GM12878 (cell line): ENCODE measurements around the gene LMTK3.

ENCODE experiments used
- CBX3 ChIP-seq: fragments of 200-600 bp; sonication (generic); IDR thresholded peaks from 2 replicates; pipeline ENCODE4 v1.6.1; 2016; ENCODE audit warnings: low read depth, borderline replicate concordance
- CEBPZ ChIP-seq: fragments of 150-350 bp; IDR thresholded peaks from 2 replicates; pipeline ENCODE4 v1.6.1; 2016; ENCODE audit warnings: low read depth, low read length
- CREB1 ChIP-seq: IDR thresholded peaks from 2 replicates; pipeline ENCODE4 v1.6.1; 2012; ENCODE audit warnings: low read depth, mild to moderate bottlenecking, inconsistent platforms
- CTCF ChIP-seq, 3 experiments: IDR thresholded peaks in 2 of 3; conservative IDR thresholded peaks in 1 of 3; 2 replicates each; pipeline ENCODE4 v1.5.1; 2011; ENCODE audit warnings: low read depth in 3 of 3, low read length in 3 of 3, mild to moderate bottlenecking in 3 of 3, control low read depth in 2 of 3, moderate library complexity in 2 of 3, inconsistent platforms in 1 of 3, mixed read lengths in 1 of 3; ENCODE audit not compliant: control insufficient read depth in 2 of 3, insufficient read depth in 1 of 3; ENCODE audit errors: extremely low read depth in 1 of 3
- IRF4 ChIP-seq: IDR thresholded peaks from 2 replicates; pipeline ENCODE4 v1.6.1; 2011; ENCODE audit warnings: low read depth, low read length
- JUND ChIP-seq: IDR thresholded peaks from 2 replicates; pipeline ENCODE4 v1.6.1; 2012; ENCODE audit warnings: low read depth, mild to moderate bottlenecking, low read length, improper control_type of control experiment, moderate library complexity
- MAX ChIP-seq: IDR thresholded peaks from 2 replicates; pipeline ENCODE4 v1.6.1; 2012; ENCODE audit warnings: low read depth, low read length, improper control_type of control experiment
- NFIC ChIP-seq: IDR thresholded peaks from 2 replicates; pipeline ENCODE4 v1.6.1; 2012; ENCODE audit warnings: low read depth, mild to moderate bottlenecking, inconsistent platforms, low read length, moderate library complexity
- NRF1 ChIP-seq: conservative IDR thresholded peaks from 2 replicates; pipeline ENCODE4 v1.6.1; 2011; ENCODE audit warnings: mild to moderate bottlenecking, low read depth, low read length, improper control_type of control experiment
- POLR2AphosphoS5 ChIP-seq: IDR thresholded peaks from 2 replicates; pipeline ENCODE4 v1.6.1; 2011; ENCODE audit warnings: mild to moderate bottlenecking, low read length, inconsistent platforms
- RCOR1 ChIP-seq: conservative IDR thresholded peaks from 2 replicates; pipeline ENCODE4 v1.6.1; 2012; ENCODE audit warnings: low read depth, low read length, improper control_type of control experiment
- RELB ChIP-seq: fragments of 450-650 bp; IDR thresholded peaks from 2 replicates; pipeline ENCODE4 v1.6.1; 2017; ENCODE audit warnings: low read depth, mild to moderate bottlenecking, moderate library complexity
- SUZ12 ChIP-seq: fragments of 200-600 bp; sonication (generic); IDR thresholded peaks from one replicate; pipeline ENCODE4 v1.6.1; 2018; ENCODE audit warnings: antibody characterized with exemption, mild to moderate bottlenecking; ENCODE audit not compliant: unreplicated experiment
- ZNF274 ChIP-seq: IDR thresholded peaks from one replicate; pipeline ENCODE4 v1.8.0; 2011; ENCODE audit not compliant: insufficient read length, insufficient read depth

GRCh38 chr19:48511800-48512503, at the start of gene LMTK3:
- no peak for TF ChIP-seq RCOR1
- TF ChIP-seq CBX3 = no peak
- no peak for TF ChIP-seq JUND
- TF ChIP-seq NFIC = no peak
- TF ChIP-seq CTCF (IDR thresholded peaks at IDR 0.05 in 2 of 3, conservative IDR thresholded peaks at IDR 0.05 in 1 of 3; ENCODE audit: control insufficient read depth in 2 of 3, extremely low read depth in 1 of 3, insufficient read depth in 1 of 3, low read depth in 3 of 3, low read length in 3 of 3) = no peak
- TF ChIP-seq POLR2AphosphoS5 = no peak
- no peak for TF ChIP-seq RELB
- no peak for TF ChIP-seq CREB1
- no peak for TF ChIP-seq CEBPZ
- TF ChIP-seq MAX = no peak
- TF ChIP-seq NRF1 = no peak
- no peak for TF ChIP-seq ZNF274
- TF ChIP-seq SUZ12 = no peak
- TF ChIP-seq IRF4 = no peak
